NB4 (cell line): Measurements from ENCODE around the gene CBR3.

ENCODE experiments used
- DNase-seq: peaks from one replicate; pipeline ENCODE4 v3.0.0; 2010; ENCODE audit warnings: low read depth
- H3K4me3 ChIP-seq: one replicate; pipeline ENCODE4 v1.5.1; 2011; ENCODE audit warnings: mild to moderate bottlenecking, low read depth, low read length, moderate library complexity
- CTCF ChIP-seq: IDR thresholded peaks from one replicate; pipeline ENCODE4 v1.5.1; 2012; ENCODE audit warnings: low read depth, low read length
- MYC ChIP-seq: IDR thresholded peaks from 2 replicates; pipeline ENCODE4 v1.6.1; 2011; ENCODE audit warnings: low read depth, low read length
- POLR2A ChIP-seq: IDR thresholded peaks from 2 replicates; pipeline ENCODE4 v1.6.1; 2011; ENCODE audit warnings: mild to moderate bottlenecking; ENCODE audit not compliant: insufficient read length; ENCODE audit errors: extremely low read depth
- TF ChIP-seq, protein P1 (sequence below): IDR thresholded peaks from 2 replicates; pipeline ENCODE4 v1.6.1; 2011; ENCODE audit warnings: low read depth, low read length

The CBR3 gene

GRCh38 chr21:36186506-36187399, 51.9 kb downstream of the CBR3 start:
- peak; percentile 72 for DNase-seq
- TF ChIP-seq POLR2A (no peak), MYC (no peak), CTCF (no peak)
- TF ChIP-seq, protein P1, sequence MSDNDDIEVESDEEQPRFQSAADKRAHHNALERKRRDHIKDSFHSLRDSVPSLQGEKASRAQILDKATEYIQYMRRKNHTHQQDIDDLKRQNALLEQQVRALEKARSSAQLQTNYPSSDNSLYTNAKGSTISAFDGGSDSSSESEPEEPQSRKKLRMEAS, result no peak
- H3K4me3 ChIP-seq, result no peak overlapping the region

DNA sequence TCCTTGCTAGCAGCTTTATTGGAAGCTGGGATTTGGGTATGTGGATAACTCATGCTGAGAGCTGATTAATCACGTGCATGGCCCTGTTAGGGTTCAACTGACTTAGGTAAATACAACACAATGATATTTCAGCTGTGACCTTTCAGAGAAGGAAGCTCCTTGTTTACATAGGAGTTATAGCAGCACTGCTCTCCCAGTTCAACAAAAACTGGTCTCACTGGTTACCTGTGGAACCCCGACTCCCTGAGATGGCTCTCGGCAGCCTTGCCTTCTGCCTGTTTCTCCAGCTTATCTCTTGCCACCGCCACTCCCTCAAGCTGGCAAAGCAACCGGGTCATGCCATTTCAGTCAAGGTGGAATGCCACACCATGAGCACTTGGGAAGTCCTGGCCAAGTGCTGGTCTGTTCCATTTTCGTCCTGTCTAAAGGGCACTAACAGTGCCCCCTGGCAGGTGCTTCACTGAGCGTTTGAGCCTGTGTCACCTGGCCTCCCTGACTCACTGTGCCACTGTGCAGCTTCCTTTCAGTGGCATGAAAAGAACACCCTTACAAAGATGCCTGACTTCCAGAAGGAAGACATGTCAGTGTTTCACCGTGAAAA, 53.3 kb downstream of the CBR3 start:
- DNase-seq, result no peak
- TF ChIP-seq, protein P1, result no peak
- TF ChIP-seq CTCF (no peak), POLR2A (no peak), MYC (no peak)
- H3K4me3 ChIP-seq, result no peak overlapping the region

GRCh38 chr21:36188937-36189336, 54.1 kb downstream of the CBR3 start:
- TF ChIP-seq, protein P1, result no peak
- TF ChIP-seq MYC (no peak), CTCF (no peak), POLR2A (no peak)
- no peak overlapping the region for H3K4me3 ChIP-seq
- no peak for DNase-seq

GRCh38 chr21:36190736-36191135, 55.9 kb downstream of the CBR3 start:
- TF ChIP-seq MYC (no peak), POLR2A (no peak), CTCF (no peak)
- TF ChIP-seq, protein P1, result no peak
- H3K4me3 ChIP-seq, result no peak overlapping the region
- no peak for DNase-seq

- no peak for DNase-seq
- TF ChIP-seq CTCF (no peak), POLR2A (no peak), MYC (no peak)
- TF ChIP-seq, protein P1, result no peak
- H3K4me3 ChIP-seq, result no peak overlapping the region
Measured at GRCh38 chr21:36193200-36193599, 58.3 kb downstream of the CBR3 start.
